HL-60 (cell line): ENCODE results near the gene AGTR2.

Source experiments
- DNase-seq, 2 experiments: peaks; one replicate each; pipeline ENCODE4 v3.0.0-alpha.2; 2010 to 2020; ENCODE audit warnings: low read depth in 1 of 2, low spot score in 1 of 2
- H3K27ac ChIP-seq: fragments of 250-450 bp; sonication (Bioruptor Pico); replicated peaks from 2 replicates; pipeline ENCODE4 v1.5.1; 2020; ENCODE audit warnings: mild to moderate bottlenecking, moderate library complexity
- H3K27me3 ChIP-seq: fragments of 250-450 bp; sonication (Bioruptor Pico); 2 replicates; pipeline ENCODE4 v1.5.1; 2021; ENCODE audit warnings: mild to moderate bottlenecking, moderate library complexity; ENCODE audit not compliant: insufficient read depth, poor library complexity, severe bottlenecking
- H3K4me3 ChIP-seq: replicated peaks from 2 replicates; pipeline ENCODE4 v1.5.1; 2011; ENCODE audit warnings: mild to moderate bottlenecking, control low read depth, low read length; ENCODE audit not compliant: insufficient read depth
- CTCF ChIP-seq: IDR thresholded peaks from one replicate; pipeline ENCODE4 v1.5.1; 2011; ENCODE audit warnings: low read length, control low read depth, inconsistent platforms; ENCODE audit not compliant: insufficient read depth
- GABPA ChIP-seq: IDR thresholded peaks from 2 replicates; pipeline ENCODE4 v1.6.1; 2012; ENCODE audit warnings: low read depth
- POLR2AphosphoS5 ChIP-seq: IDR thresholded peaks from 2 replicates; pipeline ENCODE4 v1.6.1; 2012; ENCODE audit warnings: low read depth
- REST ChIP-seq: IDR thresholded peaks from 2 replicates; pipeline ENCODE4 v1.6.1; 2012; ENCODE audit warnings: low read depth; ENCODE audit not compliant: insufficient replicate concordance
- SPI1 ChIP-seq: IDR thresholded peaks from 2 replicates; pipeline ENCODE4 v1.6.1; 2012; ENCODE audit warnings: low read depth, mild to moderate bottlenecking, borderline replicate concordance

Gene AGTR2

GRCh38 chrX:116172976-116173375, 2.4 kb downstream of the AGTR2 start:
- no peak overlapping the region for H3K4me3 ChIP-seq
- TF ChIP-seq REST (no peak), GABPA (no peak)
- DNase-seq: no peak
- no peak overlapping the region for H3K27ac ChIP-seq
- no peaks in the 10 kb centered on the region for H3K27me3 ChIP-seq

- no peak for TF ChIP-seq POLR2AphosphoS5
- no peak for TF ChIP-seq REST
- no peak overlapping the region for H3K27ac ChIP-seq
- no peak overlapping the region for H3K4me3 ChIP-seq
- DNase-seq: no peak
- H3K27me3 ChIP-seq: no peaks in the 10 kb centered on the region
Observed at GRCh38 chrX:116181300-116181699, 10.8 kb downstream of the AGTR2 start.

- TF ChIP-seq SPI1 (no peak), CTCF (no peak)
- H3K27me3 ChIP-seq: no peaks in the 10 kb centered on the region
- H3K27ac ChIP-seq: no peak overlapping the region
- no peak overlapping the region for H3K4me3 ChIP-seq
- DNase-seq: no peak
Observed at GRCh38 chrX:116185163-116185562, 14.6 kb downstream of the AGTR2 start.

- no peak overlapping the region for H3K27ac ChIP-seq
- no peak overlapping the region for H3K4me3 ChIP-seq
- no peaks in the 10 kb centered on the region for H3K27me3 ChIP-seq
- no peak for DNase-seq
- TF ChIP-seq POLR2AphosphoS5 (no peak), SPI1 (no peak), REST (no peak), CTCF (no peak), GABPA (no peak)
Observed at GRCh38 chrX:116194649-116195048, 24.1 kb downstream of the AGTR2 start.
